Epithelial cell of esophagus (primary cell): ENCODE results near the gene RAB15.
A peak's percentile ranks its signal among the peaks of the same experiment; 100 is the strongest.

Experiments used
- DNase-seq: peaks from one replicate; pipeline ENCODE4 v3.0.0; 2010; ENCODE audit warnings: low read depth
- H3K4me3 ChIP-seq: 2 replicates; pipeline ENCODE4 v1.5.1; 2011; ENCODE audit warnings: mild to moderate bottlenecking, low read length, control low read depth
- CTCF ChIP-seq: IDR thresholded peaks from 2 replicates; pipeline ENCODE4 v1.5.1; 2011; ENCODE audit warnings: low read depth, mild to moderate bottlenecking, low read length, control low read depth, inconsistent platforms; ENCODE audit not compliant: insufficient read depth; ENCODE audit errors: missing control alignments

The RAB15 gene

GRCh38 chr14:64979336-64980074 lies 7.4 kb upstream of the RAB15 start:
- DNase-seq, result no peak
- no peak for TF ChIP-seq CTCF
- no peak overlapping the region for H3K4me3 ChIP-seq

GRCh38 chr14:64974563-64974962 lies 2.4 kb upstream of the RAB15 start:
- no peak overlapping the region for H3K4me3 ChIP-seq
- TF ChIP-seq CTCF, result no peak
- DNase-seq, result no peak

GRCh38 chr14:64973826-64974225 lies 1.7 kb upstream of the RAB15 start:
- DNase-seq, result no peak
- no peak for TF ChIP-seq CTCF
- no peak overlapping the region for H3K4me3 ChIP-seq

GRCh38 chr14:64973026-64973442 lies 898 bp upstream of the RAB15 start:
- no peak overlapping the region for H3K4me3 ChIP-seq
- no peak for DNase-seq
- no peak for TF ChIP-seq CTCF

DNA sequence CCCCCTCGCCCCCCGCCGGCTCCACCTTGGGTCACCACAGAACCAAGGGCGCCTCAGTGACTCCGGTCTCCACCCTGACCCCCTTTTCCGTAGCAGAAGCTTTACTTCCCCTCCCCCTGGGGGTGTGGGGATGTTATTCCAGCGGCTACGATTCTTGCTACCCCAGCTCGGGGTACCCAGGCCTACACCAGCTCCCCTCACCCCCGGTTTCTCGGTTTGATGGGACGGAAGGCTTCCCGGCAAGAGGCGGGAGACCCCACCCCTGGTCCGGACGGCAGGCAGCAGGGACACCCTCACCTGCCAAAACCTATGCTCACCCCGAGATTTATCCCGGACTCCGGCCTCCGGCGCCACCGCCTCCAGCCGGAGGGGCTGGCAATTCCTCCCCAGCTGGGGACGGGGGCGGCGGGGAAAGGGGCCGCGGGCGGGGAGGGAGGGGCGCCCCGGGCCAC lies 619 bp downstream of the RAB15 start:
- H3K4me3 ChIP-seq, result peak overlapping the region; percentile 41
- no peak for DNase-seq
- no peak for TF ChIP-seq CTCF

DNA sequence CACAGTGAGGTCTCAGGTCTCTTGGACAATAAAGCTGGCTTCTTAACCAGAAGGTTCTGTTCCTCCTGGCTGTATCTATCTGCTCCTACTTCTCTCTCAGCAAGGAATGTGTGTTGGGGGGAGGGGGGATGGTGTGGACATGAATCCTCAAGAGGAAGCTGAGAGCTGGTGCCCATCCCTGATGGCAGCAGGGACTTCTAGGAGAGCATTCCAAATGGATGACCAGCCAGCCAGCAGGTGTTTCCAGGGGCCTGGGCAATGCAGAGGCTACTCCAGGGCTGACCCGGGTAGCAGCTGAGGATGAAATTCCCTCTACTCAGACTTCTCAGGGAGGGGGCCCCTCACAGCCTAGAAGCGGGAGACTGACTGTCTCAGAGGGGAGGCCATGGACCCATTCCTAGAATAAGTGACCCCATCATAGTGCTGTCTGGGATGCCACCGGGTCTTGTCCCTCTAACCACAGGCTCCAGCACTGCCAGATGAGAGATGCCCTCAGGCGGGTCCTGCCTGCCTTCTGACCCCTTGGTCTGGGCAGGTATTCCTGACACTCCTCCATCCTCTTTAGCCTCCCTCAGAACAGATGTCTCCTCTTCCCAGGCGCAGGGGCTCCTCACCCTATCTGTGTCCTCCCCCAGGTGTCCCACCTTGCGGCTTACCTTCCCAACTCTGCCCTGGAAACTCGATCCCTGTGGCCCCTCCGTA lies 1.2 kb downstream of the RAB15 start:
- no peak overlapping the region for H3K4me3 ChIP-seq
- TF ChIP-seq CTCF, result no peak
- DNase-seq, result no peak

- DNase-seq, result no peak
- no peak for TF ChIP-seq CTCF
- H3K4me3 ChIP-seq, result no peak overlapping the region
These were observed 2.1 kb downstream of the RAB15 start for GRCh38 chr14:64970041-64970440.
